Dedifferentiated amniotic fluid mesenchymal stem cell (primary cell): ENCODE measurements around the gene GDF2.

Experiments used
- DNase-seq: peaks from one replicate; pipeline ENCODE4 v3.0.0-alpha.2; 2016; ENCODE audit errors: extremely low spot score

The GDF2 gene

DNA sequence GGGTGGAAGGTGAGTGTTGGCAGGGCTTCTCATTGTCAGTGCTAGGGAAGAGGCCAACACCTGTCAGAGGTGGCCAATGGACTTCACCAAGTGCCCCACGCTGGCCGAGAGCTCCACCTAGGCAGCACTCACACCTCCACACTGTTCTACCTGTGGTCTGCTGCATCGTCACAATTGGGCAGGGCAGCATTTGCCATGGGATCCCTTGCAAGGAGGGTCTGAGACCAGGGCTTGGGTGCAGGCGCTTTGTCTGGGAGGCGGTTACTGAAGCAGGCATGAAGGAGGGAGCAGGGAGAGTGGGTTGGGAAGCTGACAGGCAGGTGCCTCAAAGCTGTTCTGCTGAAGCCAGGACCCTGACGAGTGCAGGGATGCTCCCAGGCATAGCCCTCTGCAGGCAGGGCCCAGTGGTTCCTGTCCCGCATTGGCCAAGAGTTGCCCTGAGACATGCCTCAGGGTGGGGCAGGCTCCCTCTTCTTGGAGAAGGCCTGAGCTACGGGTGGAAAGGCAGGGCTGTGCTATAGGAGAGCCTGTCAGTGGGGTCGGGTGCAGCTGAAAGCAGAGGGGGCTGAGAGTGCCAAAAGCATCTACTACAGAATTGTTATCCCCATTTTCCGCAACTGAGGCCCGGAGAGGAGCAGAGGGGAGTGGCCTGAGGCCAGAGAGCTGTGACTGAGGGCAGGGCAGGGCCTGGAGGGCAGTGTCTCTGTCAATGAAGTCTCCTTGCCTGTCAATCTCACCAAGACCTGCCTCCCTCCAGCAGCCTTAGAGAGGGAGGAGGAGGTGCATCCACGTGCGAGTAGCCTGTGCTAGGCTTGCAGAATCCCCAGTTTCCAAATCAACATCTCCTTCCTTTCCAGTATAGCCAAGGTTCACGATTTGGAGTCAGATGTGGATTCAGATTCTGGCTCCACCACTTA is 29.9 kb downstream of the GDF2 start:
- DNase-seq, result no peak

DNA sequence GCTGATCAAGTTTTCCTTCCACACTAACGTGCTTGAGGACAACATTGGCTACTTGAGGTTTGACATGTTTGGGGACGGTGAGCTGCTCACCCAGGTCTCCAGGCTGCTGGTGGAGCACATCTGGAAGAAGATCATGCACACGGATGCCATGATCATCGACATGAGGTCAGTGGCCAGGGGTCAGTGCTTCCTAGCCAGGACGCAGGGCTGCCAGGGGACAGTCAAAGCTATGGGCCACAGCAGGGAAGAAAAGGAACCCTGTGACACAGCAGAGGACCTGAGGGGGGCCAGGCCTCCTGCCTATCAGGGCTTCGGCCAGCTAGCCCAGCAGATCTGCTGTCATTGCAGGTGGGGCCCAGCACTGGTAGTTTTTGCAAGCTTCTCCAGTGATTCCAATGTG is 31.1 kb downstream of the GDF2 start:
- DNase-seq, result no peak

DNA sequence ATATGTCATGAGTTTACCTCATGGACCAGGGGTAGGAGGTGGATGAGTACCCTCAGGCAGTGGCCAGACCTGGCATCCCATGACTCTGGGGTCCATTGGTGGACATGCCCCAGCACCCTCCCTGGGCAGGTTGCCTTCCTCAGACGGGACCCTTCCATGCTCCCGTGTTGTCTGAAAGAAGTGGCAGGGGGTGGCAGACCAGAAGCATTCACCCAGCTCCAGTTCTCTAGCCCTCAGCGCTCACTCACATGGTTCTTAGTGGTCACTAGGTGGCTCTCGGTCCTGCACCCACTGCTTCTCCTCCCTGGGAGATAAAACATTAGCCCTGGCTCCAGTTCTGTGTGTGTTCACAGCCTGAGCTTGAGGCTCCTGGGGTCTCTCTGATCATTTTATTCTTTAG is 31.9 kb downstream of the GDF2 start:
- DNase-seq, result no peak

DNA sequence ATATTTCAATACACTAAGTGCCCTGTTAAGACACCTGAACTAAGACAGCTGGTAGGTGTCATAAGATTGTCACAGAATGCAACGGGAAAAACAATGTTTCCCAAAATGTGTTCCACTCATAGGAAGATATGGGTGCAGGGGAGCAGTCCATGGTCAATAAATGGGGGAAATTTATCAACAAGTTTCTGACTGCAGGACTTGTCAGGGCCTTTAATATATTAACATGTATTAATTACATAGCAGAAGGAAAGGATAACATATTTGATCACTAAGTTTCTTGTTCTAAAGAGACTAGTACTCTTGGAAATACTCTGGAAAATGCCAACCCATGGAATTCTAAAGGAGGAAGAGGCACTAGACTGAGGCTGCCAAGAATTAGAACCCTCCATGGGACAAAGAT is 32.6 kb downstream of the GDF2 start:
- no peak for DNase-seq

DNA sequence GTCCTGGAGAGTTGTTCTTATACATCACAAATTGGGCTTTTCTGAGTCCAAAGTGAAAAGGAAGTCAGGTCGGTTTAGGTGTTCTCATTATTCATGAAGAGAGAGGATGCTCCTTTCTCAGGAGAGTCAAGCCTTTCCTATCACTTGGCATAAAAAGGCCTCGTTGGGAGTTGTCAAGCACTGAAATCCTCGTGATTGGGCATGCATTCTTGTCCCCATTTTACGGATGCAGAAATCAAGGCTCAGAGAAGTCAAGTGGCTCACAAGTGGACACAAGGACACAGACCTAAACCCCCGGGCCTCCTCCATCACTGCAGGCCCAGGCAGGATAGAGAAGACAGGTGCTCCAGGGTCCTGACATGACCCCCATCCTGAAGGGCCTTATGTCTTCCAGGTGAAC is 34.5 kb downstream of the GDF2 start:
- no peak for DNase-seq

DNA sequence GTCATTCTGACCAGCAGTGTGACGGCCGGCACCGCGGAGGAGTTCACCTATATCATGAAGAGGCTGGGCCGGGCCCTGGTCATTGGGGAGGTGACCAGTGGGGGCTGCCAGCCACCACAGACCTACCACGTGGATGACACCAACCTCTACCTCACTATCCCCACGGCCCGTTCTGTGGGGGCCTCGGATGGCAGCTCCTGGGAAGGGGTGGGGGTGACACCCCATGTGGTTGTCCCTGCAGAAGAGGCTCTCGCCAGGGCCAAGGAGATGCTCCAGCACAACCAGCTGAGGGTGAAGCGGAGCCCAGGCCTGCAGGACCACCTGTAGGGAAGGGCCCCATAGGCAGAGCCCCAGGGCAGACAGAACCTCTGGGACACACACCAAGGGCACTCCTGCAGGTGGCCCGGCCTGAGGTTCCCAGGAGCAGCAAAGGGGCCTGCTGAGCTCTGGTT is 34.9 kb downstream of the GDF2 start:
- no peak for DNase-seq

DNA sequence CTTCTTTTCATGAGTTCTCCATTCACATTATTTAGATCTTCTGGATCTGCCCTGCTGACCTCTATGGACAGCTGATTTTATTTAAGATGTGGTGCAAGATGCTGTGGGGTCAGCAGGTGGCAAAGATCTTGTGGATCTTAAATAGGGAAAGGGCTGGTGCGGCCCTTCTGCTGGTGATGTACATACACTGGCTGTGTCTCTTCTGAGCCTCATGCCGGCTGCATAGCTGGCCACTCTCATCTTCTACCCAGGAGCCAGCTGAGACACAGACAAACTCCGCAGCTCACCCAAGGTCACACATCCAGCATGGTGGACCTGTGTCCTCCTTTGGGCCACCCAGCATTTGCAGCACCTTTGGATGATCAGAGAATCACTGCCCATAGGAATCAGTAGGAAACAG is 35.7 kb downstream of the GDF2 start:
- DNase-seq, result no peak

DNA sequence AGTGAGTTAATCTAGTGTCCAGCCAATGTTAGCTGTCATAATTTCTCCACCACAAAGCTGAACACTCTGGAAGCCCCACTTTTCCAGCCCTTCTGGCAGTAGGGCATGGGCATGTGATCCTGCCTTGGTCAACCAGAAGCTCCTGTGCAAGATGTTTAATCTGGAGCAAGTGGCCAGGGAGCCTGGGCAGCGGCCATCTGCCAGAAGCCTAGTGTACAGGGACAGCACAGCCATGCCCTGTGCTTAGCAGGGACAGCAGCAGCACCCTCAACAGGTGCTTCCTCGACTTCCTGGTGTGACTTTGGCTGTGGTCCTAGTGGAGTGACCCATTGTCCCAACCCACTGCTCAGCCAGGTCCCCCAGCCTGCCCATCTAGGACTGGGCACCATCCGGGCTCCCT is 36.2 kb downstream of the GDF2 start:
- no peak for DNase-seq

DNA sequence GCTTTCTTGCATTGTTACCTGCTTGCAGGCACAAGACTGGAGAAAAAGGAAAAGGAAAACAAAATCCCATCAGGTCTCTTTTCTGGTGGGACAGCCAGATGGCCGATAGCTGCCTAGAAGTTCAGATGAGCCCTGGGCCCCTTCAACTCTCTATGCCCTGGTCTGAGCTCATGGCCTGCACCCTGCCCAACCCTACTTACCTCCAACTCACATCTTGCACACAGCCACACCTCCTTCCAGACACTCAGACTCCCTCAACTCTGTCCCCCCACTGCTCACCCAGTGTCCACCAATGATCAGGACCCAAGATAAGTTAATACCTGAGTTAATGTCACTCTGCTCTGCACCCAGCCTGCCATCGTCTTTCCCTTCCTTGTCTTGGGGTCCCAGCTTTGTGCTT is 36.8 kb downstream of the GDF2 start:
- no peak for DNase-seq

DNA sequence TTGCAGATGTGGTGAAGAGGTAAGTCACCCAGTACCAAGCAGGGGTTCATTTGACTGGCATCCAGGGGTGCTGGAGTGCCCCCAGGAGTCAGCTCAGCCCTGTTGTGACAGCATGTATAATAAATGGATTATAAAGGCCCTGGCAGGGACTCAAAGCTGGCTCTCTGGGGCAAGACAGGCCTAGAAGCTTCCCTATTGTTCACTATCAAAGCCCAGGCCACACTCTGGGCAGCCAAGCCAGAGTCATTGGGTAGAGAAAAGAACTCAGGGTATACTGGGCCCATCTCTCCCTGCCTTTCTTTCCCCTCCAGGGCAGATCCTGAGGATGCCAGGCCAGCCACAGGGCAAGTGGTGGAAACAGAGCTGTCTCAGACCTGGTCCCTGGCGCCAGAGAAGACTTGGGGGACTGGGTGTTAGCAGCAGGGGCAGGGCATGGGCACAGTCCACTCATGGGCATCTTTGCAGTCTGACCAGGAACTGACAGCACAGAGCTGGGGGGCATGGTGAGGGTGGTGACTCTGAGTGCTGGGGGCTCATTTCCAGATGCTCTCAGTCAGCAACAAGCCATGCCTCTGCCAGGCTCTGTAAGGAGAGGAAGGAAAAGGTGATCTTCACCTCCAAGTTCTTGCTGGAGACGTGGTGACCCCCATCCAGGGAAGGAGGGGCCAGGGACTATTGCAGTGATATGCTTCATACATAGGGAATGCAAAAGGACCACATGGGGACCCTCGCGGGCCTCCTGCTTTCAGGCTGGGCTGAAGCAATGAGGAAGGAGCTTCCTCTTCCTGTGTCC is 37.6 kb downstream of the GDF2 start:
- no peak for DNase-seq

DNA sequence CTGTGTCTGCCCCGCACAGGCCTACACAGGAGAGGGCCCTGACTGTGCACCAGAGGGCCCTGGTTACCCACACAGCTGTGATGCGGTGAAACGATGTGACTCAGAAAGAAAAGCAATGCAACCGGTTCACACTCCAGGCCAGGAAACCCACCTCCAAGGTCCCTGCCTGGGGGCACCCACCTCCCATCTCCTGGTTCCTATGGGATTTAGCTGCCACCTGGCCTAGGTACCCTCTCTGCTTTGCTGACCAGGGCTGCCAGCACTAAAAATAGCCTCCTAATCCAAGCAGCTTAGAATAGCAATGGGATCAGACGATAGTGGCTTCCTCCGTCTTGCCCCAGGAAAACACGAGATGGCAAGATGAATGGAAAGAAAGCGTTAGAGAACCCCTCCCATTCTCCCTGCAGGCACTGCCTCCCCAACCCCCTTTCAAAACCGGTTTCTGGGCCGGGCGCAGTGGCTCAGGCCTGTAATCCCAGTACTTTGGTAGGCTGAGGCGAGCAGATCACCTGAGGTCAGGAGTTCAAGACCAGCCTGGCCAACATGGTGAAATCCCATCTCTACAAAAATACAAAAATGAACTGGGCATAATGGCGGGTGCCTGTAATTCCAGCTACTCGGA is 38.3 kb downstream of the GDF2 start:
- DNase-seq, result no peak

DNA sequence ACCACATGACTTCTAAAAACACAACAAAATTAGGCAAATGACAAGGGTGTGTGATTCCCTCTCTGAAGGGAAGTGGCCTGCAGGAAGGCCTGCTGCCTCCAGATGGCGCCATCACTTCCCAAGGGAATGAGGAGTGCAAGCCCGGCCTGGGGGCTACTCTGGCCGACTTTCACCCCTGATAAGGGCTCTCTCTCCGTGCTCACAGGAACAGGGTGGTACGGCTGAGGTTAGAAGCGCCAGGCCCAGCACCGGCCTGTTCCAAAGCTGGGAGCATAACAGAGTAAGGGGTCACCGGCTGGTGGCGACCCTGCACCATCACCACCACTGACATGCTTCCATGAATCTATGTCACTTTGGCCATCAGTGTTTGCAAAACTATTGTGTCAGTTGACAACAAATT is 39.0 kb downstream of the GDF2 start:
- no peak for DNase-seq

DNA sequence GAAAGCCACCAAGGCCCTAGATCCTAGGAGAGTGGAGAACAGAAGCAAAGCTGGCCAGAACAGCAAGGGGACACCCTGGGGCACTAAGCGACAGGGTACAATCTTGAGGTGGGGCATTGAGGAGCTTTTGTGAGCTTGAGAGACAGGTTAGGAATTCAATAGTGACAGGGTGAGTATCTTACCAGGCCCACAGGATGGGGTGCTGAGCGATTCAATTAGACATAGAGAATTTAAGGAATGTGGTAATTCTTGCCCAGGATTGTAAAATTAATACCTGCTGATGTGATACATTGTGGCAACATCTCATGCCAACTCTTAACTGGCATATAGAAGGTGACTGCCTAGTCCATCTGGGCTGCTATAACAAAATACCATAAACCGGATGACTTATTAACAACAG is 39.9 kb downstream of the GDF2 start:
- DNase-seq, result no peak

DNA sequence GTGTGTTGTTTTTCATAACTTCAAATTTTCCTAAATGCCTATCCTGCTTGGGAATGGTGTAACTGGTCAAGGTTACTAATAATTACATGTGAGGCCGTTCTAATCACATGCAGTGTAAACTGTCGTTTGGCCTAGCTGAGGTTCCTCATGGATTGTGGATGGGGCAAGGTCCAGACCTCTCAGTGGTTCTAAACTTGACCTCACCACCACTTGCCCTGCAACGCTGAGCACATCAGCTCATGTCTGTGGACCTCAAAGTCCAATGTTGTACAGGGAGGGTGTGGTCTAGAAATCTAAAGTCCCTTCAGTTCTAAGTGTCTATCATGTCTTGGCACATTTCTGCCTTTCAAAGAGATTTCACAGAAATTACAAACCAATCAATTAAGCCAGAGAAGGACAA is 41.5 kb downstream of the GDF2 start:
- DNase-seq, result no peak

DNA sequence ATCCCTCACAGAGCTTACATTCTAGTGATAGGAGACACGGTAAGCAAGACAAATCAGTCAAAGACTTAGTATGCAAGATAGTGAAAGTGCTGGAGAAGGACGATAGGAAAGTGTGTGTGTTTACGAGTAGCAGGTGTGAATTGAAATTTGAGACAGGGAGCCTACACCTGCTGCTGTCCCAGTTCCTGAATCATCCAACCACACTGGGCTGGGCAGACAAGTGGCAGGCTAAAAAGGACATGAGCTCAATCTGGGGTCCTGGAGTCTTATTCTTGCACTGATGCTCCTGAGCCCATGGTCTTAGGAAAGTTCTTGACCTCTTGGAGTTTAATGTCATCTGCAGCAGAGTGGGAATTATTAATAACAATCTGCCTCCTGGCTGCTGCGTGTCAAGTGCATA is 42.1 kb downstream of the GDF2 start:
- no peak for DNase-seq

DNA sequence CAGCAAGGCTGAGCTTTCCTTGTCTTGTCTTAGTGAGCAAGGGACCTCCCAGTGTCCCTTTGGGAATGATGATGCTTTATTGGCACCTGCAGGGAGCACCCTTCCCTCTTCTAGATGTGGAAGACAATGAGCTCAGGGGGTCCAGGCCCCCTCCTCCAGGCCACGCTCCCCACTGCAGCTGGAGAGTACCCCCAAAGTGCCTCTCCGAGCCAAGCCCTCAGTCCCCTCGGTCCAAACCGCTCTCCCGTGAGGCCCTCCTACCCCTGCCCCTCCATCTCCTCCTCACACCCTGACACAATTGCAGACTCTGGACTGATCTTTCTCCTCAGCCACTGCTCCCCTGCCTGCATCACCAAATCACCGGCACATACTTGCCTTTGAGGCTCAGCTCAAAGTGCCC is 42.7 kb downstream of the GDF2 start:
- DNase-seq, result no peak

DNA sequence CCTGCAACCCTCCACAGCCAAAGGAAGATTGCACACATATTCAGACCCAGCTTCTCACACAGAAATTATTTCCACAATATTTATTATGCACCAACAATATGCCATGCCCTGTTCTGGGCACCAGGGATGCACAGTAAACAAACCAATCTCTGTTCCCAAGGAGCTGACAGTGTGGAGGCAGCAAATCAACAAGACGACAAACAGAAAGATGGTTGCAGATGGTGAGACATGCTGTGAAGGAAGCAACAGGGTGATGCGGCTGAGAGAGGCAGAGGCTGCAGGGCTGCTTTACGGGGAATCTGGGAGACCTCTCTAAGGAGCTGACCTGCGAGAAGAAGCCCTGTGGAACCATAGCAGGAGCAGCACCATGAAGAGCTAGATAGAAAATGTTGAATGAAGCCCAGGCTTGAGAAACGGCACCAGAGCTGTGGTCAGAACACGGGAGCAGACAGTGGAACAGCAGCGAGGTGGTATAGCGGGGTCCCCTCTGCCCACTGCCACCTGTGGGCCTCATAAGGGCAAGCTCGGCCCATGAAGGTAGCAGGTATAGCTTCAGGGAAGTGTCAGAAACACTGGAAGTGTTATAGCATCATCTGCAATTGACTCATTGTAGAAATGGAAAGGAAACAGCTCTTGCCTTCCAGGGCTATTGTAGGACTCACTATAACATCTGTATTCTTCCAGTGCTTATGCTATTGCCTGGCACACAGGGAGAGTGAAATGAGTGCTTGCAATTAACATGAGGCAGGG is 43.4 kb downstream of the GDF2 start:
- DNase-seq, result no peak

DNA sequence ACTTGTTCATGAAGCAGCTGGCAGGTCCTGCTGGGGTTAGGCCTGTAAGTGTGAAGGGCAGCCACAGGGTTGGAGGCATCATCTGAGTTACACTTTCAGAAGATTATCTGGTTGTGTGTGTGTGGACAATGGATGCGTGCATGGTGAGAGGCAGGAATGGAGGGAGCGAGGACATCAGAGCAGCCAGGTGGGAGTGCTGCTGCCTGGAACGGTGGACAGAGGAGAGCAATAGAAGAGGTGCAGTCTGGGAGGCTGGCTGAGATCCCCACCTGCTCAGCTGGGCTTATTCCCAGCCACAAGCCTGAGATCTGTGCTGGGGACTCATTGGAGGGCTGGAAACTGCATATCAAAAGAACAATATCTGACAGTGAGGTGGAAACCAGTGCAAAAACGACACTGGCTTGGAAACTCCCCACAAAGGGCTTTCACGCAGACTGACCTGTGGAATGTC is 44.0 kb downstream of the GDF2 start:
- no peak for DNase-seq

DNA sequence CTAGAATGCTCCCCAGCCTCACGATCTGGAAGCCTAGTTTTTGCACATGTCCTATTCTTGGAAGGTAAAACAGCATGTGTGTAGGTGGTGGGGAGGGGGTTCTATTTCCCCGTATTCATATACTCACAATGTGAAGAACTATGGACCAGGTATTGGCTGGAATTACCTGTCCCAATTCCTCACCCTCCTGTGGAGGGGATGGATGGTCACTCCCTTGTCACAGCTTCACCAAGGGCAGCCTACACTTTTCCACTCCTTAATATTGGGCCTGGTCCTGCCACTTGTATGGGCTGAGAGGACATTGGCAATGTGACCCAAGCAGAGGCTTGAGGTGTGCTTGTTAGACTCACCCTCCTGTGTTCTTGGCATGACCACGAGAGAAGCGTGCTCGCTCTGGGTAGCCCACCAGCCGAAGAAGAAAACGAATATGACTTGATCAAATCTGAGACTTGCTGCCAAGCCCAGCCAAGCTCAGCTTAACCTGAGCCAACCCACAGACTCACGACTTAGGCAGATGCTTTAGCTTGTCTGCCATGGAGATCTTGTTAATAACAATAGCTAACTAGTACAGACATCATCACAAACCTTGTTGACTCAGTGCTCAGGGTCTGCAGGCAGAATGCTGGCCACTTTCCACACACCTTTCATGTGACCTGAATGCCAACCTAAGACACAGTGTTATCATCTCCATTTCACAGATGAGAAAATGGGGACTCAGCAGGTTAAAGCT is 44.6 kb downstream of the GDF2 start:
- DNase-seq, result no peak

DNA sequence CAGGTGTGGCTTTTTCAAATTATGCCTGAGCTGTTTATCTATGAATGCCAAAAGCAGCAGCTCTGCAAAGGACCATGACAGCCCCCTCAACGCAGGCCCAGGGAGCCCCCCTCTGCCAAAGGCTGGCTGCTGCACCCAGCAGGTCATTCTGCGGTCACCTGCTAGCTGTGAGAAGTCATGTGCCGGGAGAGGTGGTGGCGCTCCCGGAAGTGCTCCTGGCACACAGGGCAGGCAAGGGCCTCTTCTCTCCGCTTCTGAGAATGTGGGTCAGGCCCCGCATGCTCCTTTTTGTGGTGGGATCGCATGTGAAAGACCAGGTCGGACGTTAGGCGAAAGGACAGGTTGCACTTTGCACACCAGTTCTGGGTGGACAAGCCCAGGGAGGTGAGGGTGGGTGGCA is 45.4 kb downstream of the GDF2 start:
- no peak for DNase-seq
